ENCODE data around the gene CTXND1.
"Not testable (repeated sequence)": the region's sequence is repeated elsewhere in the genome, so short reads cannot be mapped to it uniquely, and the experiment has no call there.

CTXND1 gene

GRCh38 chr15:80252121-80252518, at the start of gene CTXND1:
Gene CTXND1, minus strand, starts transcription at chr15:80252213. Its CDS starts 50,264 bp downstream, at chr15:80201949.
- no peak for DNase-seq (ENCODE audit: low read depth in 2 of 2)

- DNase-seq (ENCODE audit: low read depth in 2 of 2), result no peak
Measured at GRCh38 chr15:80301472-80301871, 49.5 kb upstream of the CTXND1 start.

DNA sequence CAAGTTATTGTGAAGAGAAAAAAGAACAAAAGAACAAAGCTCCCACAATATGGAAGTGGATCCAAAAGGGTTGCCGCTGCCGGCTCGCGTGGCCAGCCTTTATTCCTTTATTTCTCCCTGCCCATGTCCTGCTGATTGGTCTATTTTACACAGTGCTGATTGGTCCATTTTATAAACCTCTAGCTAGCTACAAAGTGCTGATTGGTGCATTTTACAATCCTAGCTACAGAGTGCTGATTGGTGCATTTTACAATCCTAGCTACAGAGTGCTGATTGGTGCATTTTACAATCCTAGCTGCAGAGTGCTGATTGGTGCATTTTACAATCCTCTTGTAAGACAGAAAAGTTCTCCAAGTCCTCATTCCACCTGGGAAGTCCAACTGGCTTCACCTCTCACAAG, 43.8 kb upstream of the CTXND1 start:
- not testable (repeated sequence) for DNase-seq (ENCODE audit: low read depth in 2 of 2)

DNA sequence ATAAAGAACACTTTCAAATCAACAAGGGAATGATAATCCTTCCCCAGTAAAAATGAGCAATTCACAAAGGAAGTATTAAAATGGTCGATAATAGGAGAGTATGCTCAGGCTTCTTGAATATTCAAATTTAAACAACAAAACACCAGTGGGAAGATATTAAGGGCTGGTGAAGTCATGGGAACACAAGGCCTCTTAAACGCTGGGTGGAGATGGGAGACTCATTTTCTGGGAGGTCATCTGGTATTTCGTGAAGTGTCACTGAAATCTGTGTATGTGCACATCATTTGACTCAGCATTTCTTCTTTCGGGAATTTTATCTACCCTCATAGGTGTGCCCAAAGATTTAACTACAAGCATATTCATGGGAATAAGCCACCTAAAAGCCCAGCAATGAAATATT, 40.1 kb upstream of the CTXND1 start:
- DNase-seq (ENCODE audit: low read depth in 2 of 2), result no peak

GRCh38 chr15:80290891-80291290, 38.9 kb upstream of the CTXND1 start:
- not testable (repeated sequence) for DNase-seq (ENCODE audit: low read depth in 2 of 2)

GRCh38 chr15:80289528-80290495, 37.8 kb upstream of the CTXND1 start:
- no peak for DNase-seq (ENCODE audit: low read depth in 2 of 2)

DNA sequence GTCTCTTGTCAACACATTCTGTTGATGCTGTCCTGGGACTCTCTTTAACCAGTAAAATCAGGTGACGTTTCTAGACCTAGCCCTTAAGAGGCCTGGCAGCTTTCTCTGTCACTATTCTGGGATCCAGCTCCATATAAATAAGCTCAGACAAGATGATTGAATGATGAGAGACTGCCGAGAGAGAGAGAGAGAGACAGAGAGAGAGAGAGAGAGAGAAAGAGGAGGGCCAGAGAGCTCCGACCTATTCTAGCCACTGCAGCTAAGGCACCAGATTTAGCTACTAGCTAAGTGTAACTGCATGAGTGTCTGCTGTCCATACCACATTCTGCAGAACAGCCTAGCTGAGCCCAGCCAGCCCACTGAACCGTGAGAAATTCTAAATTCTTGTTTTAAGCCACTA, 36.1 kb upstream of the CTXND1 start:
- DNase-seq (ENCODE audit: low read depth in 2 of 2), result no peak

DNA sequence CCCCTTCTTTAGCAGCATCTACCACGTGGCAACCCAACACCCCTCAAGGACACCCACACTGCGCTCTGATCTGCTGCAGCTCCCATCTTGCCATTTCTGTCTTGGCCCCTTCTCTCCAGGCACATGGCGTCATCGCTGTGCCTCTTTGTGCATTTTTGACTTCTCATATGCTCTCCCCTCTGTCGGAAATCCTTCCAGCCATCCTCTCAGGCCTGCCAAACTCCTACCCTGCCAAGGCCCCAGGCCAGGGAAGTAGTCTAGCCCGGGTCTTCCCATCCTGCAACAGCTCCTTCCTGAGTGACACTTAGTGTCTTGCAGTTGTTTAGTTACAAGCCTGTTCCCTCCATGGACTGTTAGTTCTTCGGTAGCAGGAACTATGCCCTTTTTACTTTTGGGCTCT, 34.0 kb upstream of the CTXND1 start:
- no peak for DNase-seq (ENCODE audit: low read depth in 2 of 2)

DNA sequence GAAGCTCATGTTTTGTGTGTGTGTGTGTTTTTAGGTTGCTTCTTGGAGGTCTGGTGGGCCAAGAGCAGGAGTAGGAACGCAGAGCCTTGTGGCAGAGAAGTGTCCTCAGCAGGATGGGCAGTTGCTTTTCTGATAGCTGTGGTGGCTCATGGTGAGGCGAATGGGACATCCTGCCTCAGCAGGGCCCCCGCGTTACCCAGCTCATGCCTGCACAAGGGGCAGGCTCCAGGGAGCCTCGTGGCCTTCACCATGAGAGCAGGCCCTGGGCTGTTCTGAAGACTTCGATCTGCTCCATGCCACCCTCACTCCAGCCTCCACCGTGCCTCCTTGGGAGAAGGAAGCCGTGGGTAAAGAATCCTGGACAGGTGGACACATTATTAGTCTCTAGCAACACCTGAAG, 33.4 kb upstream of the CTXND1 start:
- DNase-seq (ENCODE audit: low read depth in 2 of 2), result no peak

DNA sequence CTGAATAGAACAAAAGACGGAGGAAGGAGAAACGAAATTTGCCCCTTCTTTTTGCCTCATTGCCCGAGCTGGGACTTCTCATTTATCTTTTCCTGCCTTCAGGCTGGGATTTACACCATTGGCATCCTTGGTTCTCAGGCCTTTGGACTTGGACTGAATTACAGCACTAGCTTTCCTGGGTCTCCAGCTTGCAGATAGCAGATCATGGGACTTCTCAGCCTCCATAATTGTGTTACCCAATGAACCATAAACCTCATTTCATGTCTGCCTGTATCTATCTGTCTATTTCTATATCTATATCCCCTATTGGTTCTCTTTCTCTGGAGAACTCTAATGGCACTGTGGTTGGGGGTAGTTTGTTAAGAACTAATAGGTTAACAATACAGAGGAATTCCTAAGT, 31.5 kb upstream of the CTXND1 start:
- DNase-seq (ENCODE audit: low read depth in 2 of 2), result no peak

- DNase-seq (ENCODE audit: low read depth in 2 of 2), result no peak
Measured at GRCh38 chr15:80277147-80277546, 25.1 kb upstream of the CTXND1 start.

- no peak for DNase-seq (ENCODE audit: low read depth in 2 of 2)
Measured at GRCh38 chr15:80275961-80276360, 23.9 kb upstream of the CTXND1 start.

GRCh38 chr15:80274996-80275395, 23.0 kb upstream of the CTXND1 start:
- DNase-seq (ENCODE audit: low read depth in 2 of 2), result no peak

- DNase-seq (ENCODE audit: low read depth in 2 of 2), result no peak
Measured at GRCh38 chr15:80274554-80274953, 22.5 kb upstream of the CTXND1 start.

DNA sequence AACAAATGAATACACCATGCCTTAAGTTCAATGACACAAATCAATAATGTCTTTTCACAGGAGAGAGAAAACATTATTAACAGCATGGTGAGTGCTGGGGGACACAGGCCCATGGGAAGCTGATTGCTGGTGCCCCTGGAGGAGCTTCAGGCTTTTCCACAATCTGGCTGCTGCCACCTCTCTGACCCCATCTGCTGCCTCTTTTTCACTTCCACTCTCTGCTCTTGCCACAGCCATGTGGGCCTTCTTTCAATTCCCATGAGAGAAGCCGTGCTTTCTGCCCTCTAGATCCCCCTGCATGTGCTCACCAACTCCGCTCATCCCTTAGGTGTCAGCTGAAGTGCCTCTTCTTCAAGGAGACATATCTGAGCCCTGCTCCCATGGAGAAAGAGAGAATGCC, 21.0 kb upstream of the CTXND1 start:
- DNase-seq (ENCODE audit: low read depth in 2 of 2), result no peak

GRCh38 chr15:80270472-80270871, 18.5 kb upstream of the CTXND1 start:
- no peak for DNase-seq (ENCODE audit: low read depth in 2 of 2)

DNA sequence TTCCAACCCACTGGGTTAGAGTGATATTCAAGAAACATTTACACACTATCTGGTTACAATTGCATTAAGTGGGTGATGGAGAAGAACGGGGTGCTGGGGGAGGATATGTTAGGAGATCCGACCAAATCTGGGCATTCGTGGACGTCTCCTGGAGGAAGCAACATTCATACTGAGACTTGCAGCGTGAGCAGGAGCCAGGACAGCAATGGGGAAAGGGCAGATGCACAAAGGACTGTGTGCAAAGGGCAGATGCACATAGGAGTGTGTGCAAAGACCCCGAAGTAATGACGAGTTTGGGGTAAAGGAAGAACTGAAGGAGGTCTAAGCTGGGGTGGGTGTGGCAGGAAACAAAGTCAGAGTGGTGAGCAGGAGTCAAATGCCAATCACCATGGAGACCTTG, 16.1 kb upstream of the CTXND1 start:
- DNase-seq (ENCODE audit: low read depth in 2 of 2), result no peak

DNA sequence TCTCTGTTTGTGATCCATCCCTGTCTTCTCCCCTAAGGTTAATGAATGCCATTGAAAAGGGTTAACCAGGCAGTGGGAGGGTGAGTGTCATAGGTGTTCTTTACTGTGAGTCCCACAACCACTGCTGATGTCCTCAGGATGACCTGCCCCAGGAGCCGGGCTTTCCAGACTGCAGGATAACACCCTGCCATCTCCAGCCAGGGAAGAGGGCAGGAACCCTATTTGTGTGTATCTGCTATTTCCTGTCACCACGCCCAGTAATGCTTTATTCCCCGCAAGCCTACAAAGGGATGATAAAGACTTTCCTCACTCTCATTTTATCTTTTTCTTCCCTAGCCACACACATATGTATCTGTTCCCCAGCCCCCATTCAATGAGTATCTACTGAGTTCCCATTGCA, 15.6 kb upstream of the CTXND1 start:
- no peak for DNase-seq (ENCODE audit: low read depth in 2 of 2)

GRCh38 chr15:80266745-80267144, 14.7 kb upstream of the CTXND1 start:
- no peak for DNase-seq (ENCODE audit: low read depth in 2 of 2)

DNA sequence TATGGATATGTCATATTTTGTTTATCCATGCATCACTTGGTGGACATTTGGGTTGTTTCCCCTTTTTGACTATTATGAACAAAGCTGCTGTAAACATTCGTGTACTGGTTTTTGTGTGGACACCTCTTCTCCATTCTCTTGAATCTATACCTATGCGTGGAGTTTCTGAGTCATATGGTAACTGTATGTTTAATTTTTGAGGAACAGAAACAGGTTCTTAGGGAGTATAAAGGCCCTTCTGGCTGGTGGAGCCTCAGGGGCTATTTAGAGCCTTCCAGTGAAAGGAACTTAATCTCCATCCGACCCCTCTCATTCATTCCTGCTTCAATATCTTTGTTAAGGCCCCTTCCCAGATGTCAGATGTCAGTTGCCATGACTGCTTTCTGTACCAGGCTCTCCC, 14.1 kb upstream of the CTXND1 start:
- DNase-seq (ENCODE audit: low read depth in 2 of 2), result no peak

DNA sequence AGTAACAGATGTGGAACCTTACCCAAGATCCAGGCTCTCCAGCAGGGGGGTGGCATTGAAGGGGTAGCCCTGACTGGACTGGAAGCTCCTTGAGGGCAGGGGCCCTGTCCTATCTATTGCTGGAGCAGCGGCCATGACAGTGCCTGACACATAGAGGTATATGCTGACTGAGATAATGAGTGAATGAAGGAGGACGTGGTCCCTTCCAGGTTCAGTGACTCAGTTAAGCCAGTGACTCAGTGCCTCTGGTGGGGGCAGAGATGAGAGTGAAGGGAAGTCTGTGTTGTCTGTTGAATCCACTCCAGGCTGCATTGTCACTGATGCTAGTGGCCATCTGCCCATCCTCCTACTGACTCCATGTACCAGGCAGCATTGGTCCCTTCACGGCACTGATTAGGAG, 13.0 kb upstream of the CTXND1 start:
- DNase-seq (ENCODE audit: low read depth in 2 of 2), result no peak

DNA sequence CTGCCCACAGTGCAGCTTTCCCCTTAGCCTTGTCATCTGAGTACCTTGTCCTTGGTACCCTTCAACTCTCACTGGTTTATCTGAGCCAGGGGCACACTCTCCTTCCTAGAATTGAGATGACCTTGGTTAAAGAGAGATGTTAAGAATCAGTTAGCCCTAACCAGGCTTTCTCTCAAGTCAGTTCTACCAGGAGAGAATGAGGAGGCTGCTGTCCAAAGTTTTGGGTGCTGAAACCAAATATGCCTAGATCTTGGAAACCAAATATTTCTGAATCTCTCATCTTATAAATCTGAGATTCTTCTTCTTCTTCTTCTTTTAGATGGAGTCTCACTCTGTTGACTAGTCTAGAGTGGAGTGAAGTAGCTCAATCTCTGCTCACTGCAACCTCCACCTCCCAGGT, 12.0 kb upstream of the CTXND1 start:
- DNase-seq (ENCODE audit: low read depth in 2 of 2), result no peak

GRCh38 chr15:80260551-80260950, 8.5 kb upstream of the CTXND1 start:
- DNase-seq (ENCODE audit: low read depth in 2 of 2), result no peak

All from stimulated activated CD8-positive, alpha-beta memory T cell treated with anti-CD3 and anti-CD28 coated beads, Interleukin-15, amount 100 ng/mL, for 4 hours (primary cell).